ENCODE measurements around the gene IQCE.

Gene IQCE

GRCh38 chr7:2651336-2651735 lies 92.6 kb downstream of the IQCE start:
- DNase-seq: peak; percentile 73

- DNase-seq: no peak
Measured at GRCh38 chr7:2651847-2652735, 93.3 kb downstream of the IQCE start.

GRCh38 chr7:2652736-2653060 lies 93.9 kb downstream of the IQCE start:
- no peak for DNase-seq

DNA sequence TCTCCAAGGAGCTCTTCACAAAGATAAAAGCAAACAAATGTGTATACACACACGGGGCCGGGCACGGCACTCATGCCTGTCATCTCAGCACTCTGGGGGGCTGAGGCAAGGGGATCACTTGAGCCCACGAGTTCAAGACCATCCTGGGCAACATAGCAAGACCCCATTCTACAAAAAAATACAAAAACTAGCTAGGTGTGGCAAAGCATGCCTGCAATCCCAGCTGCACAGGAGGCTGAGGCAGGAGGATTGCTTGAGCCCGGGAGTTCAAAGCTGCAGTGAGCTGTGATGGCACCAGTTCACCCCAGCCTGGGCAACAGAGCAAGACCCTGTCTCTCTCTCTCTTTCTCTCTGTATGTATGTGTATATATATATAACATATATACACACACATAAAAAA lies 95.3 kb downstream of the IQCE start:
- no peak for DNase-seq

- DNase-seq: no peak
Measured at GRCh38 chr7:2655870-2656614, 97.3 kb downstream of the IQCE start.

DNA sequence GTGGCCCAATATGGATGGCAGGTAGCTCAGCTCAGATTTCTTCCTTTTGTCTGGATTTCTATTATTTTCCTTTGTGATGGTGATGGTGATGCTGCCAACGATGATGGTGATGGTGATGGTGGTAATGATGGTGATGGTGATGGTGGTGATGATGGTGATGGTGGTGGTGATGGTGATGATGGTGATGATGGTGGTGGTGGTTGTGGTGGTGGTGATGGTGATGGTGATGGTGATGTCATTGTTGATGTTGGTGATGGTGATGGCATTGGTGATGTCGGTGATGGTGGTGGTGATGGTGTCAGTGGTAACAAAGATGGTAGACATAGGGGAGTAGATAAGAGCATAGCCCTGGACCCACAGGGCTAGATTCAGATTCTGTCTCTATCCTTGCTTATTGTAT lies 98.4 kb downstream of the IQCE start:
- DNase-seq: no peak

- DNase-seq: no peak
Measured at GRCh38 chr7:2657920-2658671, 99.3 kb downstream of the IQCE start.

- no peak for DNase-seq
Measured at GRCh38 chr7:2658941-2659340, 100.2 kb downstream of the IQCE start.

- DNase-seq: no peak
Measured at GRCh38 chr7:2659556-2660358, 101.0 kb downstream of the IQCE start.

- DNase-seq: no peak
Measured at GRCh38 chr7:2660359-2661095, 101.7 kb downstream of the IQCE start.

DNA sequence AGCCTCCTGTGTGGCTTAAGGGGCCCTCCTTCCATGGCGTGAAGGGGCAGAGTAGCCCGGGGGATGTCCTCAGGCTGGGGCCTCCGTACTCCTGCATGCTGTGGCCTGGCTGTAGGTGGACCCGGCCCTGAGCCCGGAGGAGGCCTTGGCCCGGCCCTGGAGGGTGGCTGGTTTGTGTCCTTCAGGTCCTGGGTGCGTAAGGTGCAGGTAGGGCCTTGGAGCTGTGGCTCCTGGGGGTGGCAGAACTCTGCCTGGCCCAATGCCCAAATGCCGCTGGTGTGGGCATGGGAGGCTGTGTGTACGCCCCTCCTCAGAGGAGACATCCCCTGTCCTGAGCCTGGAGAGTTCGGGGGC lies 102.3 kb downstream of the IQCE start:
- DNase-seq: no peak

GRCh38 chr7:2661602-2662272 lies 103.0 kb downstream of the IQCE start:
- no peak for DNase-seq

DNA sequence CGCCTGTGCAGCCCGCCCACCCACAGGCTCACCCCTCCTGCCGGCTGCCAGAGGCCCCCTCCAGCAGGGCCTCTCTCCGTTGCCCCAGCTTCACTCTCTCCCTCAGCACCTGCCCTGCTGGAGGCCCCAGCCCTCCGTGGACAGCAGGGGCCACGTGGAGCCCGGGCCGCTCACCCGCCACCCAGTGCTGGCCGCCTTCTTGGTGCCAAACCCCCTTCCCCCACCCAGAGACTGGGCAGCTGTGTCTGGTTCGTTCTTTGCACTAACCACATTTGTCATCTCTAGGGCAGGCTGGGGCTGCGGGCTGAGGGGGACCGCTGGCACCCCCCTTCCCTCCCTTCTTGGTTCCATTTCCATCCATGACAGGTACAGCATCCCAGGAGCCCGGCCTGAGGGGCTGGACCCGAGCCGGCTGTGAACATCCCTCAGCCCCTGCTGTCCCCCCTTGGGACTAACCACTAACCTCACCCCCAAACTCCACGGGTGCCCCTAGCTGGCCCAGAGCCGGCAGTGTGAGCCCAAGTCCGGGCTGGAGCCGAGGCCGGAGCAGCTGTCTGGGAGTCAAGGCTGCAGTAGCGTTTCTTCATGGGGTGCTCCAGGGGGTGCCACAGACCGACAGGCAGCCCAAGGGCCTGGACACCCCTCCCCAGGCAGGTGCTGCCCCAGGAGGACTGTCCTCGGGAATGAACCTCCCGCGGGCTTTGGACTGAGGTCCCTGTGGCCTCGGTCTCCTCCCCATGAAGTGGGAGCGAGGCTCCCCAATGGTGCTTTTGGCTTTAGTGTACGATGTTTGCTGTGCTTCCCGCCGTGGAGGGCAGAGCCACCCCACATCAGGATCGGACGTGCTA lies 103.7 kb downstream of the IQCE start:
- no peak for DNase-seq

- no peak for DNase-seq
Measured at GRCh38 chr7:2663121-2663886, 104.5 kb downstream of the IQCE start.

DNA sequence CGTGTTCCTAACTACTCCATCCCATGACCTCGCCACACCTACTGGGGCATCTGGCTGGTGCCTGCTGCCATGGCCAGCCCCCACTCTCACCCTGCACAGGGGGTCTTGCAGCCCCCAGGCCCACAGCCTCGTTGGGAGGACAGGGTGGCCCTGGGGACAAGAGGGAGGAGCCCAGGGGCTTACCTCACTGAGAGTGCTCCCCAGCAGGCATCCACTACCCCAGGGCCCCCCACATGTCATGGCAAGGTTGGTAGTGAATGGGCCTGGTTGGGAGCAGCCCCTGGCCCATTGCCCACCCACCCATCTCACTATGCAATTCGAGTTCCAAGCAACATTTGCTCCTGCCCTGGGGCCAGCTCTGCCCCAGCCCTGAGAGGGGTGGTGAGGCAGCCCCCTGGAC lies 105.2 kb downstream of the IQCE start:
- DNase-seq: no peak

Data from hematopoietic multipotent progenitor cell treated with erythropoietin and hydrocortisone succinate and interleukin-3 and kit ligand, for 6 days (in vitro differentiated cells).